Adipocyte (in vitro differentiated cells): ENCODE measurements around the gene CASKIN1.

Experiments
- DNase-seq: peaks from one replicate; pipeline ENCODE4 v3.0.0-alpha.2; 2015; ENCODE audit warnings: low read depth
- H3K27me3 ChIP-seq: replicated peaks from 2 replicates; pipeline ENCODE4 v1.7.0; 2013; ENCODE audit warnings: mild to moderate bottlenecking, low read length, moderate library complexity; ENCODE audit not compliant: control insufficient read depth, insufficient read depth
- H3K36me3 ChIP-seq: 2 replicates; pipeline ENCODE4 v1.7.0; 2013; ENCODE audit warnings: low read length, mild to moderate bottlenecking, moderate library complexity; ENCODE audit not compliant: control insufficient read depth, insufficient read depth, severe bottlenecking
- H3K4me1 ChIP-seq: 2 replicates; pipeline ENCODE4 v1.7.0; 2013; ENCODE audit warnings: mild to moderate bottlenecking, low read length, moderate library complexity; ENCODE audit not compliant: control insufficient read depth, insufficient read depth
- H3K4me3 ChIP-seq: 2 replicates; pipeline ENCODE4 v1.7.0; 2013; ENCODE audit warnings: mild to moderate bottlenecking, low read length, moderate library complexity
- H3K9ac ChIP-seq: 2 replicates; pipeline ENCODE4 v1.7.0; 2013; ENCODE audit warnings: mild to moderate bottlenecking, low read length, moderate library complexity
- H3K9me3 ChIP-seq: 2 replicates; pipeline ENCODE4 v1.7.0; 2013; ENCODE audit warnings: mild to moderate bottlenecking, low read length, moderate library complexity; ENCODE audit not compliant: control insufficient read depth

CASKIN1 gene

GRCh38 chr16:2230376-2230775 lies 34.0 kb upstream of the CASKIN1 start:
- H3K9me3 ChIP-seq: no peaks in the 10 kb centered on the region
- no peaks in the 10 kb centered on the region for H3K27me3 ChIP-seq
- peaks cover 5% of the 10 kb centered on the region for H3K4me1 ChIP-seq
- H3K9ac ChIP-seq: no peak overlapping the region
- H3K4me3 ChIP-seq: no peak overlapping the region
- peaks cover 60% of the 10 kb centered on the region for H3K36me3 ChIP-seq
- no peak for DNase-seq

- no peak for DNase-seq
- no peaks in the 10 kb centered on the region for H3K27me3 ChIP-seq
- H3K4me1 ChIP-seq: peaks cover 6% of the 10 kb centered on the region
- no peaks in the 10 kb centered on the region for H3K9me3 ChIP-seq
- no peak overlapping the region for H3K9ac ChIP-seq
- H3K4me3 ChIP-seq: no peak overlapping the region
- H3K36me3 ChIP-seq: peaks cover 53% of the 10 kb centered on the region
Measured at GRCh38 chr16:2229632-2230250, 33.3 kb upstream of the CASKIN1 start.

- no peak for DNase-seq
- Histone ChIP-seq H3K4me1 (peaks cover 12% of the 10 kb centered on the region), H3K36me3 (peaks cover 49% of the 10 kb centered on the region), H3K27me3 (no peaks in the 10 kb centered on the region), H3K9me3 (no peaks in the 10 kb centered on the region), H3K9ac (no peak overlapping the region), H3K4me3 (no peak overlapping the region)
Measured at GRCh38 chr16:2229091-2229490, 32.7 kb upstream of the CASKIN1 start.

- no peak for DNase-seq
- Histone ChIP-seq H3K27me3 (no peaks in the 10 kb centered on the region), H3K9ac (no peak overlapping the region), H3K9me3 (no peaks in the 10 kb centered on the region), H3K36me3 (peaks cover 41% of the 10 kb centered on the region), H3K4me1 (peaks cover 12% of the 10 kb centered on the region), H3K4me3 (no peak overlapping the region)
Measured at GRCh38 chr16:2228161-2228824, 31.9 kb upstream of the CASKIN1 start.

- no peak for DNase-seq
- H3K9me3 ChIP-seq: no peaks in the 10 kb centered on the region
- no peaks in the 10 kb centered on the region for H3K27me3 ChIP-seq
- H3K4me1 ChIP-seq: peaks cover 12% of the 10 kb centered on the region
- H3K9ac ChIP-seq: no peak overlapping the region
- no peak overlapping the region for H3K4me3 ChIP-seq
- peaks cover 28% of the 10 kb centered on the region for H3K36me3 ChIP-seq
Measured at GRCh38 chr16:2226918-2227317, 30.5 kb upstream of the CASKIN1 start.

GRCh38 chr16:2226245-2226793 lies 29.9 kb upstream of the CASKIN1 start:
- H3K4me3 ChIP-seq: no peak overlapping the region
- DNase-seq: no peak
- no peaks in the 10 kb centered on the region for H3K27me3 ChIP-seq
- H3K9ac ChIP-seq: no peak overlapping the region
- H3K36me3 ChIP-seq: peaks cover 22% of the 10 kb centered on the region
- H3K9me3 ChIP-seq: no peaks in the 10 kb centered on the region
- peaks cover 12% of the 10 kb centered on the region for H3K4me1 ChIP-seq

GRCh38 chr16:2223942-2224486 lies 27.6 kb upstream of the CASKIN1 start:
- peak overlapping the region; percentile 96 for H3K9ac ChIP-seq
- peak overlapping the region; percentile 88 for H3K4me3 ChIP-seq
- H3K27me3 ChIP-seq: no peaks in the 10 kb centered on the region
- DNase-seq: peak; percentile 73
- peaks cover 12% of the 10 kb centered on the region for H3K4me1 ChIP-seq
- H3K9me3 ChIP-seq: no peaks in the 10 kb centered on the region
- peaks cover 9% of the 10 kb centered on the region for H3K36me3 ChIP-seq

GRCh38 chr16:2223221-2223941 lies 27.0 kb upstream of the CASKIN1 start, which contains the start of gene E4F1:
TSS of gene E4F1 (plus strand) at chr16:2223591. CDS start at chr16:2223614, 23 bp downstream.
- H3K9ac ChIP-seq: peak within 1 kb of the TSS; percentile 96
- H3K4me3 ChIP-seq: peak within 1 kb of the TSS; percentile 88
- DNase-seq: peak; percentile 100
- H3K36me3 ChIP-seq: peaks cover 2% of the 10 kb centered on the region
- H3K4me1 ChIP-seq: peaks cover 12% of the 10 kb centered on the region
- no peaks in the 10 kb centered on the region for H3K9me3 ChIP-seq
- no peaks in the 10 kb centered on the region for H3K27me3 ChIP-seq

GRCh38 chr16:2216330-2216729 lies 19.9 kb upstream of the CASKIN1 start:
- H3K4me3 ChIP-seq: no peak overlapping the region
- H3K9ac ChIP-seq: no peak overlapping the region
- H3K9me3 ChIP-seq: no peaks in the 10 kb centered on the region
- peaks cover 21% of the 10 kb centered on the region for H3K4me1 ChIP-seq
- no peak for DNase-seq
- no peaks in the 10 kb centered on the region for H3K36me3 ChIP-seq
- no peaks in the 10 kb centered on the region for H3K27me3 ChIP-seq

- Histone ChIP-seq H3K36me3 (peaks cover under 1% of the 10 kb centered on the region), H3K9me3 (no peaks in the 10 kb centered on the region), H3K4me1 (peaks cover 21% of the 10 kb centered on the region), H3K27me3 (no peaks in the 10 kb centered on the region), H3K9ac (peak within 1 kb of the TSS; percentile 95), H3K4me3 (peak within 1 kb of the TSS; percentile 92)
- no peak for DNase-seq
Measured at GRCh38 chr16:2214719-2214968, 18.2 kb upstream of the CASKIN1 start, which contains the start of gene PGP. TSS of gene PGP (minus strand) at chr16:2214840. CDS start at chr16:2214777, 63 bp downstream.
